H1 (cell line): ENCODE data around the gene PPP2R3A. TPM values are rescaled to one million over a fixed set of nuclear protein-coding genes. Genes with fewer than 3 reads are reported as not detected.

ENCODE experiments used
- CTCF ChIA-PET: fragments of 300-600 bp; sonication (Branson Sonifier 250); formaldehyde crosslinking; loops from one replicate; lab custom pipeline; 2021; ENCODE audit not compliant: partially characterized antibody; lab: Charles Lee
- POLR2A ChIA-PET: fragments of 300-600 bp; sonication (Branson Sonifier 250); formaldehyde crosslinking; loops from one replicate; lab custom pipeline; 2021; ENCODE audit warnings: inconsistent platforms; ENCODE audit not compliant: partially characterized antibody; lab: Charles Lee
- DNase-seq, 2 experiments: peaks; one replicate each; pipeline versions ENCODE4 v3.0.0 to v3.0.0-alpha.2; 2010 to 2022; ENCODE audit warnings: low spot score in 2 of 2, low read depth in 1 of 2, mixed read lengths in 1 of 2
- FAIRE-seq: peaks from 2 replicates; lab custom pipeline; 2011; peaks lifted over from hg19 to GRCh38; lab: Jason Lieb, UNC
- H2AFZ ChIP-seq: 2 replicates; pipeline ENCODE4 v1.8.1; 2012; ENCODE audit warnings: low read length, inconsistent platforms
- H2AK5ac ChIP-seq: 2 replicates; pipeline ENCODE4 v1.6.1; 2013; ENCODE audit warnings: low read depth, low read length
- H2BK120ac ChIP-seq: replicated peaks from 2 replicates; pipeline ENCODE3; 2013; ENCODE audit warnings: low read depth, low read length, inconsistent platforms
- H2BK12ac ChIP-seq: 2 replicates; pipeline ENCODE4 v1.6.1; 2013; ENCODE audit warnings: low read depth, low read length
- H2BK15ac ChIP-seq: 2 replicates; pipeline ENCODE4 v1.6.1; 2013; ENCODE audit warnings: low read length
- H2BK20ac ChIP-seq: 2 replicates; pipeline ENCODE4 v1.6.1; 2013; ENCODE audit warnings: low read length
- H2BK5ac ChIP-seq: 2 replicates; pipeline ENCODE4 v1.6.1; 2013; ENCODE audit warnings: low read depth, low read length
- H3K14ac ChIP-seq: 2 replicates; pipeline ENCODE4 v1.6.1; 2013; ENCODE audit warnings: inconsistent platforms; ENCODE audit not compliant: insufficient read length
- H3K18ac ChIP-seq: 2 replicates; pipeline ENCODE4 v1.6.1; 2013; ENCODE audit warnings: low read length; ENCODE audit errors: extremely low read depth
- H3K23ac ChIP-seq: 2 replicates; pipeline ENCODE4 v1.6.1; 2013; ENCODE audit warnings: inconsistent platforms; ENCODE audit not compliant: insufficient read length
- H3K23me2 ChIP-seq: 2 replicates; pipeline ENCODE4 v1.6.1; 2013; ENCODE audit warnings: low read depth, low read length
- H3K27ac ChIP-seq: 2 replicates; pipeline ENCODE4 v1.6.1; 2011; ENCODE audit warnings: low read depth, low read length, inconsistent platforms
- H3K27me3 ChIP-seq, 4 experiments: replicated peaks in 1 of 4; 1 replicate in 1 of 4; 2 replicates in 3 of 4; pipeline versions ENCODE4 v1.6.1 to v1.8.1; 2011 to 2013; ENCODE audit warnings: low read length in 3 of 4, mild to moderate bottlenecking in 3 of 4, inconsistent platforms in 2 of 4, mixed read lengths in 2 of 4, moderate library complexity in 1 of 4; ENCODE audit not compliant: control insufficient read depth in 3 of 4, insufficient read depth in 3 of 4; ENCODE audit errors: extremely low read depth in 1 of 4
- H3K36me3 ChIP-seq, 4 experiments: 2 replicates each; pipeline versions ENCODE4 v1.6.1 to v1.8.1; 2011 to 2013; ENCODE audit warnings: mild to moderate bottlenecking in 4 of 4, low read length in 3 of 4, moderate library complexity in 2 of 4, control low read depth in 1 of 4, inconsistent platforms in 1 of 4; ENCODE audit not compliant: insufficient read depth in 4 of 4, control insufficient read depth in 2 of 4
- H3K4ac ChIP-seq: replicated peaks from 2 replicates; pipeline ENCODE3; 2013; ENCODE audit warnings: low read length, low read depth, mixed read lengths, inconsistent platforms; ENCODE audit not compliant: insufficient read length
- H3K4me1 ChIP-seq, 4 experiments: replicated peaks in 1 of 4; 1 replicate in 1 of 4; 2 replicates in 3 of 4; pipeline versions ENCODE4 v1.6.1 to v1.8.1; 2011 to 2013; ENCODE audit warnings: low read length in 3 of 4, inconsistent platforms in 2 of 4, mixed read lengths in 1 of 4; ENCODE audit not compliant: insufficient read depth in 4 of 4, control insufficient read depth in 3 of 4
- H3K4me2 ChIP-seq, 2 experiments: 2 replicates each; pipeline versions ENCODE4 v1.6.1 to v1.8.1; 2011 to 2013; ENCODE audit warnings: low read depth in 2 of 2, low read length in 2 of 2, control low read depth in 1 of 2, inconsistent platforms in 1 of 2, mild to moderate bottlenecking in 1 of 2; ENCODE audit not compliant: insufficient read depth in 1 of 2
- H3K4me3 ChIP-seq, 4 experiments: fragments of 200-600, 300-600 bp in 1 of 4; sonication (generic), shearing (Covaris generic), sonication (Bioruptor Twin) in 1 of 4; 2 replicates each; pipeline versions ENCODE4 v1.5.1 to v1.8.1; 2011 to 2016; ENCODE audit warnings: low read length in 4 of 4, low read depth in 3 of 4, control low read depth in 2 of 4, inconsistent platforms in 2 of 4, mild to moderate bottlenecking in 2 of 4, mixed read lengths in 1 of 4, moderate library complexity in 1 of 4; ENCODE audit not compliant: insufficient read depth in 2 of 4; ENCODE audit errors: extremely low read depth in 1 of 4
- H3K56ac ChIP-seq: replicated peaks from 2 replicates; pipeline ENCODE3; 2013; ENCODE audit warnings: low read depth, mild to moderate bottlenecking, mixed read lengths, low read length, inconsistent platforms; ENCODE audit not compliant: insufficient read length
- H3K79me1 ChIP-seq: 2 replicates; pipeline ENCODE4 v1.6.1; 2013; ENCODE audit warnings: low read depth, low read length, control low read depth
- H3K79me2 ChIP-seq, 2 experiments: 2 replicates each; pipeline versions ENCODE4 v1.6.1 to v1.8.1; 2012 to 2013; ENCODE audit warnings: low read length in 2 of 2, mild to moderate bottlenecking in 2 of 2, inconsistent platforms in 1 of 2; ENCODE audit not compliant: insufficient read depth in 2 of 2, control insufficient read depth in 1 of 2
- H3K9ac ChIP-seq, 4 experiments: replicated peaks in 1 of 4; 1 replicate in 1 of 4; 2 replicates in 3 of 4; pipeline versions ENCODE4 v1.6.1 to v1.8.1; 2011 to 2013; ENCODE audit warnings: low read depth in 3 of 4, low read length in 3 of 4, control low read depth in 2 of 4, mild to moderate bottlenecking in 2 of 4, moderate library complexity in 2 of 4, inconsistent platforms in 1 of 4; ENCODE audit errors: extremely low read depth in 1 of 4
- H3K9me3 ChIP-seq, 2 experiments: 2 replicates each; pipeline versions ENCODE4 v1.6.1 to v1.8.1; 2012 to 2013; ENCODE audit warnings: mild to moderate bottlenecking in 2 of 2, moderate library complexity in 2 of 2, control low read depth in 1 of 2, inconsistent platforms in 1 of 2, low read depth in 1 of 2, low read length in 1 of 2, mixed read lengths in 1 of 2; ENCODE audit not compliant: insufficient read depth in 2 of 2
- H4K20me1 ChIP-seq, 2 experiments: replicated peaks in 1 of 2; 2 replicates each; pipeline versions ENCODE3 to v1.8.1; 2011 to 2013; ENCODE audit warnings: inconsistent platforms in 2 of 2, low read length in 2 of 2, mild to moderate bottlenecking in 1 of 2; ENCODE audit not compliant: insufficient read depth in 2 of 2, control insufficient read depth in 1 of 2
- H4K5ac ChIP-seq: 2 replicates; pipeline ENCODE4 v1.6.1; 2013; ENCODE audit warnings: low read length, low read depth, mixed read lengths, inconsistent platforms; ENCODE audit not compliant: insufficient read length
- H4K8ac ChIP-seq: 2 replicates; pipeline ENCODE4 v1.8.0; 2013; ENCODE audit warnings: mild to moderate bottlenecking, moderate library complexity, low read length, inconsistent platforms; ENCODE audit not compliant: insufficient read depth; ENCODE audit errors: extremely low read depth
- H4K91ac ChIP-seq: replicated peaks from 2 replicates; pipeline ENCODE3; 2013; ENCODE audit warnings: low read length, mixed read lengths, inconsistent platforms; ENCODE audit not compliant: insufficient read length
- ATF3 ChIP-seq: IDR thresholded peaks from 2 replicates; pipeline ENCODE4 v1.6.1; 2011; ENCODE audit warnings: low read depth, mild to moderate bottlenecking, low read length; ENCODE audit not compliant: insufficient read depth
- BCL11A ChIP-seq, 2 experiments: IDR thresholded peaks; one replicate each; pipeline ENCODE4 v1.6.1; 2011; ENCODE audit warnings: low read depth in 2 of 2, low read length in 2 of 2, mild to moderate bottlenecking in 2 of 2
- FOSL1 ChIP-seq: IDR thresholded peaks from 2 replicates; pipeline ENCODE4 v1.6.1; 2011; ENCODE audit warnings: mild to moderate bottlenecking, low read depth, low read length, moderate library complexity; ENCODE audit not compliant: insufficient read depth
- JUN ChIP-seq: IDR thresholded peaks from 2 replicates; pipeline ENCODE4 v1.6.1; 2011; ENCODE audit warnings: low read depth, mild to moderate bottlenecking, improper control_type of control experiment, low read length
- KDM5A ChIP-seq: fragments of 200-600 bp; IDR thresholded peaks from 2 replicates; pipeline ENCODE4 v1.7.1; 2012; ENCODE audit warnings: mild to moderate bottlenecking, low read length, inconsistent platforms, mixed read lengths
- POLR2A ChIP-seq, 2 experiments: IDR thresholded peaks; 1 replicate in 1 of 2; 2 replicates in 1 of 2; pipeline ENCODE4 v1.6.1; 2011; ENCODE audit warnings: low read depth in 2 of 2, low read length in 2 of 2, mild to moderate bottlenecking in 2 of 2; ENCODE audit errors: control extremely low read depth in 1 of 2
- POU5F1 ChIP-seq: IDR thresholded peaks from 2 replicates; pipeline ENCODE4 v1.6.1; 2011; ENCODE audit warnings: low read depth, mild to moderate bottlenecking, low read length, moderate library complexity
- RXRA ChIP-seq: IDR thresholded peaks from 2 replicates; pipeline ENCODE4 v1.6.1; 2011; ENCODE audit warnings: low read depth, mild to moderate bottlenecking, low read length, moderate library complexity; ENCODE audit not compliant: insufficient read depth
- SUZ12 ChIP-seq: fragments of 200-600 bp; sonication (generic); IDR thresholded peaks from 2 replicates; pipeline ENCODE4 v1.6.1; 2012; ENCODE audit warnings: mild to moderate bottlenecking, inconsistent platforms, low read length, moderate library complexity, mixed read lengths
- TAF1 ChIP-seq: IDR thresholded peaks from 2 replicates; pipeline ENCODE4 v1.6.1; 2011; ENCODE audit warnings: mild to moderate bottlenecking, low read depth, low read length
- TBP ChIP-seq: IDR thresholded peaks from 2 replicates; pipeline ENCODE4 v1.6.1; 2011; ENCODE audit warnings: low read depth, low read length, improper control_type of control experiment
- TEAD4 ChIP-seq: IDR thresholded peaks from 2 replicates; pipeline ENCODE4 v1.6.1; 2012; ENCODE audit warnings: low read depth, low read length, inconsistent platforms, mixed read lengths
- USF2 ChIP-seq: IDR thresholded peaks from 2 replicates; pipeline ENCODE4 v1.6.1; 2011; ENCODE audit warnings: low read length, improper control_type of control experiment
- YY1 ChIP-seq: IDR thresholded peaks from 2 replicates; pipeline ENCODE4 v1.6.1; 2011; ENCODE audit warnings: low read depth, mild to moderate bottlenecking, low read length
- WGBS, 2 experiments: shearing (Covaris generic) in 1 of 2; methylation state at CpG; one replicate each; pipeline versions ENCODE4 v1.1.6 to v1.1.7; 2013 to 2015; ENCODE audit warnings: low lambda C conversion rate in 2 of 2, mixed read lengths in 2 of 2, inconsistent platforms in 1 of 2, low coverage in 1 of 2, missing lambda C conversion rate in 1 of 2; ENCODE audit not compliant: insufficient replicate concordance in 2 of 2, insufficient coverage in 1 of 2, insufficient read length in 1 of 2; ENCODE audit errors: extremely low coverage in 1 of 2, missing lambda C conversion rate in 1 of 2; 5-methylcytosine and 5-hydroxymethylcytosine counted together
- polyA plus RNA-seq, 7 experiments: library from polyadenylated mRNA; depleted of rRNA in 3 of 7; stranded (reverse) in 5 of 7; unstranded in 2 of 7; fragments of >200 nt in 5 of 7; fragments of 200-250 nt in 2 of 7; gene quantifications; 1 replicate in 5 of 7; 2 replicates in 1 of 7; 4 replicates in 1 of 7; pipeline versions ENCODE4 v1.2.1 to v1.2.3, GENCODE V29; 2011 to 2013; ENCODE audit warnings: missing spikeins in 2 of 7, mixed read lengths in 2 of 7
- total RNA-seq: library from RNA; stranded (reverse); fragmentation: NEBNext Ultra II Directional; extraction: Animal tissue kit (Norgen Biotek cat#: 25700); gene quantifications from 2 replicates; pipeline ENCODE4 v1.2.1, GENCODE V29; 2021

PPP2R3A gene
- total and polyA plus RNA-seq, 2 of the 8 experiments (the other 6 are each of a cell fraction or from before 2014, with no cell fraction given) = 4.1 to 15.2 TPM

GRCh38 chr3:136186846-136187245 is 221.3 kb downstream of the PPP2R3A start:
- no peak overlapping the region for H3K9ac ChIP-seq
- H4K20me1 ChIP-seq = peaks cover 24 to 29% of the 10 kb centered on the region in 2 experiments
- ChIA-PET CTCF (interaction anchor here (0.6 to 1.2 kb wide), 3 partner anchors 8 to 948 kb away, joined by 3 to 5 read pairs (median 4); no protein-coding TSS in a partner anchor), POLR2A (interaction anchor here (12.1 kb wide), 1 partner anchor 9 kb away, joined by 86 read pairs; the partner anchor contains the start of gene MSL2)
- H3K23ac ChIP-seq = no peak overlapping the region
- H2BK12ac ChIP-seq = no peak overlapping the region
- no peak overlapping the region for H3K18ac ChIP-seq
- no peak overlapping the region for H2BK5ac ChIP-seq
- H3K79me1 ChIP-seq = peaks cover 6% of the 10 kb centered on the region; the same call in 1 of the 2 replicates
- H4K8ac ChIP-seq = no peak overlapping the region
- no peak for DNase-seq
- no peak for FAIRE-seq
- no peaks in the 10 kb centered on the region for H3K9me3 ChIP-seq
- H2BK20ac ChIP-seq = no peak overlapping the region
- no peak overlapping the region for H2AFZ ChIP-seq
- H3K27ac ChIP-seq = no peak overlapping the region
- no peak overlapping the region for H2BK15ac ChIP-seq
- H3K23me2 ChIP-seq = no peaks in the 10 kb centered on the region
- no peak overlapping the region for H3K4me3 ChIP-seq
- H3K27me3 ChIP-seq = no peaks in the 10 kb centered on the region
- H4K91ac ChIP-seq = no peak overlapping the region
- H3K56ac ChIP-seq = no peak overlapping the region
- no peak overlapping the region for H3K4me2 ChIP-seq
- H2AK5ac ChIP-seq = no peak overlapping the region
- H3K4me1 ChIP-seq = peaks cover 0 to 11% (median 5%) of the 10 kb centered on the region in 4 experiments; a peak in 4 of 7 replicates
- no peak overlapping the region for H4K5ac ChIP-seq
- H3K79me2 ChIP-seq = peaks cover 63 to 100% of the 10 kb centered on the region in 2 experiments
- no peak overlapping the region for H3K4ac ChIP-seq
- H3K36me3 ChIP-seq = no peaks in the 10 kb centered on the region
- WGBS, 2 experiments = 94% methylated on average over 4 of the region's 4 CpGs; no CpG with 5 or more reads in 1 of the 2 experiments
- no peak overlapping the region for H2BK120ac ChIP-seq
- H3K14ac ChIP-seq = no peak overlapping the region
- TF ChIP-seq YY1 = no peak
- TF ChIP-seq POLR2A (IDR thresholded peaks at IDR 0.05; ENCODE audit: control extremely low read depth in 1 of 2, low read depth in 2 of 2, low read length in 2 of 2) = no peak
- TF ChIP-seq FOSL1 = no peak
- no peak for TF ChIP-seq TAF1
- TF ChIP-seq KDM5A = no peak
- no peak for TF ChIP-seq BCL11A (IDR thresholded peaks at IDR 0.05; ENCODE audit: low read depth in 2 of 2, low read length in 2 of 2)
- no peak for TF ChIP-seq USF2
- TF ChIP-seq ATF3 = no peak
- TF ChIP-seq POU5F1 = no peak
- no peak for TF ChIP-seq TEAD4
- no peak for TF ChIP-seq TBP
- TF ChIP-seq SUZ12 = no peak
- TF ChIP-seq RXRA = no peak
- no peak for TF ChIP-seq JUN
